Activated T-cell treated with anti-CD3 and anti-CD28 coated beads, Interleukin-2, amount 50 U/mL, for 24 hours (primary cell): Measurements from ENCODE around the gene C19orf73.
"Not testable (repeated sequence)": the region's sequence is repeated elsewhere in the genome, so short reads cannot be mapped to it uniquely, and the experiment has no call there.

ENCODE experiments used
- DNase-seq: peaks from one replicate; pipeline ENCODE4 v3.0.0-alpha.2; 2020
- H3K27ac Mint-ChIP-seq: 2 replicates; pipeline ENCODE4 v1.8.0; 2020; ENCODE audit warnings: mild to moderate bottlenecking, mixed read lengths
- H3K27me3 Mint-ChIP-seq: 2 replicates; pipeline ENCODE4 v1.8.0; 2020; ENCODE audit warnings: mixed read lengths
- H3K36me3 Mint-ChIP-seq: 2 replicates; pipeline ENCODE4 v1.8.0; 2020; ENCODE audit warnings: low read depth, mixed read lengths
- H3K4me1 Mint-ChIP-seq: 2 replicates; pipeline ENCODE4 v1.8.0; 2020; ENCODE audit warnings: low read depth, mixed read lengths
- H3K4me3 Mint-ChIP-seq: 2 replicates; pipeline ENCODE4 v1.8.0; 2020; ENCODE audit warnings: mild to moderate bottlenecking, moderate library complexity, mixed read lengths
- H3K9me3 Mint-ChIP-seq: 2 replicates; pipeline ENCODE4 v1.8.0; 2020; ENCODE audit warnings: mixed read lengths

Gene C19orf73

GRCh38 chr19:49084206-49085019 lies 34.5 kb downstream of the C19orf73 start:
- H3K9me3 Mint-ChIP-seq: no peaks in the 10 kb centered on the region
- peak overlapping the region; percentile 98 for H3K27ac Mint-ChIP-seq
- no peak for DNase-seq
- peak overlapping the region; percentile 98 for H3K4me3 Mint-ChIP-seq
- H3K4me1 Mint-ChIP-seq: peaks cover 28% of the 10 kb centered on the region
- peaks cover 40% of the 10 kb centered on the region for H3K36me3 Mint-ChIP-seq
- no peaks in the 10 kb centered on the region for H3K27me3 Mint-ChIP-seq

- no peak overlapping the region for H3K4me3 Mint-ChIP-seq
- peaks cover 9% of the 10 kb centered on the region for H3K4me1 Mint-ChIP-seq
- peaks cover 7% of the 10 kb centered on the region for H3K27me3 Mint-ChIP-seq
- no peak overlapping the region for H3K27ac Mint-ChIP-seq
- peaks cover 12% of the 10 kb centered on the region for H3K36me3 Mint-ChIP-seq
- DNase-seq: no peak
- no peaks in the 10 kb centered on the region for H3K9me3 Mint-ChIP-seq
These were observed 37.7 kb downstream of the C19orf73 start for GRCh38 chr19:49081273-49081672.

- Mint-ChIP-seq H3K4me1 (peaks cover 8% of the 10 kb centered on the region), H3K36me3 (peaks cover 3% of the 10 kb centered on the region), H3K27ac (no peak overlapping the region), H3K4me3 (no peak overlapping the region), H3K9me3 (no peaks in the 10 kb centered on the region), H3K27me3 (peaks cover 16% of the 10 kb centered on the region)
- DNase-seq: no peak
These were observed 38.6 kb downstream of the C19orf73 start for GRCh38 chr19:49080392-49080791.

- H3K9me3 Mint-ChIP-seq, H3K36me3 Mint-ChIP-seq, H3K27ac Mint-ChIP-seq, DNase-seq, H3K4me1 Mint-ChIP-seq, H3K4me3 Mint-ChIP-seq: not testable (repeated sequence)
- peaks cover 61% of the 10 kb centered on the region for H3K27me3 Mint-ChIP-seq
These were observed 44.1 kb downstream of the C19orf73 start for GRCh38 chr19:49074869-49075268.

- H3K4me3 Mint-ChIP-seq: no peak overlapping the region
- H3K36me3 Mint-ChIP-seq: no peaks in the 10 kb centered on the region
- peaks cover 72% of the 10 kb centered on the region for H3K27me3 Mint-ChIP-seq
- peaks cover 8% of the 10 kb centered on the region for H3K4me1 Mint-ChIP-seq
- H3K27ac Mint-ChIP-seq: no peak overlapping the region
- H3K9me3 Mint-ChIP-seq: peaks cover 2% of the 10 kb centered on the region
- DNase-seq: no peak
These were observed 45.2 kb downstream of the C19orf73 start for GRCh38 chr19:49073514-49074378.

- Mint-ChIP-seq H3K27me3 (peaks cover 76% of the 10 kb centered on the region), H3K4me1 (peaks cover 8% of the 10 kb centered on the region), H3K9me3 (peaks cover 2% of the 10 kb centered on the region), H3K36me3 (no peaks in the 10 kb centered on the region), H3K27ac (no peak overlapping the region), H3K4me3 (no peak overlapping the region)
- DNase-seq: peak; percentile 49
These were observed 46.9 kb downstream of the C19orf73 start for GRCh38 chr19:49071860-49072547.

GRCh38 chr19:49070416-49070815 lies 48.5 kb downstream of the C19orf73 start:
- no peak overlapping the region for H3K4me3 Mint-ChIP-seq
- no peak overlapping the region for H3K27ac Mint-ChIP-seq
- peaks cover 82% of the 10 kb centered on the region for H3K27me3 Mint-ChIP-seq

GRCh38 chr19:49069026-49069425 lies 49.9 kb downstream of the C19orf73 start:
- Mint-ChIP-seq H3K4me1 (peaks cover 8% of the 10 kb centered on the region), H3K4me3 (no peak overlapping the region), H3K9me3 (peaks cover 2% of the 10 kb centered on the region), H3K27me3 (peaks cover 82% of the 10 kb centered on the region), H3K36me3 (no peaks in the 10 kb centered on the region), H3K27ac (no peak overlapping the region)
- DNase-seq: no peak

More at GRCh38 chr19:49070416-49070815, 48.5 kb downstream of the C19orf73 start:
- DNase-seq: no peak
- Mint-ChIP-seq H3K36me3 (no peaks in the 10 kb centered on the region), H3K4me1 (peaks cover 8% of the 10 kb centered on the region), H3K9me3 (peaks cover 2% of the 10 kb centered on the region)
